ENCODE results near the gene ALKBH6.

GRCh38 chr19:35987571-35987896, 26.5 kb downstream of the ALKBH6 start:
- TF ChIP-seq TAF7 (optimal IDR thresholded peaks at IDR 0.05; ENCODE audit: borderline replicate concordance, low read depth, low read length): no peak
- TF ChIP-seq EP300 (IDR thresholded peaks at IDR 0.05; ENCODE audit: borderline replicate concordance in 1 of 2, low read depth in 2 of 2, low read length in 2 of 2): no peak
- TF ChIP-seq MAX (IDR thresholded peaks at IDR 0.05): no peak
- no peak for TF ChIP-seq POLR2AphosphoS5 (IDR thresholded peaks at IDR 0.05; ENCODE audit: low read depth, low read length)
- no peak for TF ChIP-seq CHD2 (IDR thresholded peaks at IDR 0.05; ENCODE audit: low read length)
- no peak for TF ChIP-seq E2F6 (IDR thresholded peaks at IDR 0.05)
- no peak for TF ChIP-seq CTCF (IDR thresholded peaks at IDR 0.05; ENCODE audit: control extremely low read depth in 1 of 3, insufficient read depth in 1 of 3, low read depth in 1 of 3, low read length in 3 of 3)
